Germinal center (tissue), 1 donor: Measurements from ENCODE around the gene OGFOD2.
"Not testable (repeated sequence)": the region's sequence is repeated elsewhere in the genome, so short reads cannot be mapped to it uniquely, and the experiment has no call there.

Source experiments
- DNase-seq: peaks from one replicate; pipeline ENCODE4 v3.0.0; 2012; ENCODE audit warnings: mixed read lengths, low spot score

OGFOD2 gene

GRCh38 chr12:122974892-122975789 is at the start of gene OGFOD2:
OGFOD2 (plus strand) TSS chr12:122975244; CDS start chr12:122975252, 8 bp downstream.
- DNase-seq: peak; percentile 91

GRCh38 chr12:122927756-122928403 is 47.2 kb upstream of the OGFOD2 start:
- DNase-seq: no peak

- DNase-seq: no peak
Observed at GRCh38 chr12:122928404-122929147, 46.5 kb upstream of the OGFOD2 start.

GRCh38 chr12:122929148-122929538 is 45.9 kb upstream of the OGFOD2 start:
- DNase-seq: no peak

GRCh38 chr12:122929812-122930211 is 45.2 kb upstream of the OGFOD2 start:
- no peak for DNase-seq

- no peak for DNase-seq
Observed at GRCh38 chr12:122932207-122932606, 42.8 kb upstream of the OGFOD2 start.

- no peak for DNase-seq
Observed at GRCh38 chr12:122934722-122935121, 40.3 kb upstream of the OGFOD2 start.

- no peak for DNase-seq
Observed at GRCh38 chr12:122935318-122935717, 39.7 kb upstream of the OGFOD2 start.

GRCh38 chr12:122937622-122938091 is 37.4 kb upstream of the OGFOD2 start:
- no peak for DNase-seq

GRCh38 chr12:122939125-122939524 is 35.9 kb upstream of the OGFOD2 start:
- no peak for DNase-seq

- DNase-seq: not testable (repeated sequence)
Observed at GRCh38 chr12:122941351-122941750, 33.7 kb upstream of the OGFOD2 start.

- no peak for DNase-seq
Observed at GRCh38 chr12:122942637-122943036, 32.4 kb upstream of the OGFOD2 start.

GRCh38 chr12:122943196-122943595 is 31.8 kb upstream of the OGFOD2 start:
- no peak for DNase-seq

GRCh38 chr12:122944605-122945592 is 30.1 kb upstream of the OGFOD2 start:
- DNase-seq: no peak

GRCh38 chr12:122946690-122947341 is 28.2 kb upstream of the OGFOD2 start:
- no peak for DNase-seq

GRCh38 chr12:122947352-122947792 is 27.7 kb upstream of the OGFOD2 start:
- no peak for DNase-seq

GRCh38 chr12:122948605-122949004 is 26.4 kb upstream of the OGFOD2 start:
- DNase-seq: no peak

GRCh38 chr12:122949405-122949804 is 25.6 kb upstream of the OGFOD2 start:
- DNase-seq: no peak

- DNase-seq: no peak
Observed at GRCh38 chr12:122949816-122950675, 25.0 kb upstream of the OGFOD2 start.

- DNase-seq: no peak
Observed at GRCh38 chr12:122951406-122951805, 23.6 kb upstream of the OGFOD2 start.
